ENCODE results near the gene ADD3.

DNA sequence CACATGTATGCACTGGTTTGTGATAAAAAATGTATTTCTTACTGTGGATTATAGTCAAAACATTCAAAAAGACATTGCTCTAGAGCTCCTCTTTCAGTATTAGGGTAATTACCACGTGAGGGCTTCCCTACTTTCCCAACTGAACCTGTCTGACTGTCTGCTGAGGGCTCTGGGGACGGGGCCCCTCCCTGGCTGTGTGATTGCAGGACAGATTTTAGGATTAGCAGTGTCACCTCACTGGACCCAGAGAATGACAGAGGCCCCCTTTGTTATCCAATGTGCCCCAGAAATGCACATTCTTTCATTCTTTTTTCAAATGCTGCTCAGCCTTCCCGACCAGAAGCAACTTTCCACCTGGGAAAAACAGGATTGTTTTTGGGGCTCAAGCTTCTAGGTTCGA is 156.1 kb downstream of the ADD3 start:
- TF ChIP-seq, protein P1, sequence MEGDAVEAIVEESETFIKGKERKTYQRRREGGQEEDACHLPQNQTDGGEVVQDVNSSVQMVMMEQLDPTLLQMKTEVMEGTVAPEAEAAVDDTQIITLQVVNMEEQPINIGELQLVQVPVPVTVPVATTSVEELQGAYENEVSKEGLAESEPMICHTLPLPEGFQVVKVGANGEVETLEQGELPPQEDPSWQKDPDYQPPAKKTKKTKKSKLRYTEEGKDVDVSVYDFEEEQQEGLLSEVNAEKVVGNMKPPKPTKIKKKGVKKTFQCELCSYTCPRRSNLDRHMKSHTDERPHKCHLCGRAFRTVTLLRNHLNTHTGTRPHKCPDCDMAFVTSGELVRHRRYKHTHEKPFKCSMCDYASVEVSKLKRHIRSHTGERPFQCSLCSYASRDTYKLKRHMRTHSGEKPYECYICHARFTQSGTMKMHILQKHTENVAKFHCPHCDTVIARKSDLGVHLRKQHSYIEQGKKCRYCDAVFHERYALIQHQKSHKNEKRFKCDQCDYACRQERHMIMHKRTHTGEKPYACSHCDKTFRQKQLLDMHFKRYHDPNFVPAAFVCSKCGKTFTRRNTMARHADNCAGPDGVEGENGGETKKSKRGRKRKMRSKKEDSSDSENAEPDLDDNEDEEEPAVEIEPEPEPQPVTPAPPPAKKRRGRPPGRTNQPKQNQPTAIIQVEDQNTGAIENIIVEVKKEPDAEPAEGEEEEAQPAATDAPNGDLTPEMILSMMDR (IDR thresholded peaks at IDR 0.05; ENCODE audit: borderline replicate concordance, extremely low read depth, low read length, poor library complexity, severe bottlenecking), result no peak
- no peak for TF ChIP-seq EZH2 (IDR thresholded peaks at IDR 0.05; ENCODE audit: borderline replicate concordance, low read depth, low read length, severe bottlenecking)

Measured in DND-41 (cell line).